ENCODE results near the gene RYR2. TPM values are rescaled to one million over a fixed set of nuclear protein-coding genes. Genes with fewer than 3 reads are reported as not detected.

Gene RYR2
- total and polyA plus RNA-seq, 4 donors, result 0.43 to 11.6 (median 2.0) TPM

DNA sequence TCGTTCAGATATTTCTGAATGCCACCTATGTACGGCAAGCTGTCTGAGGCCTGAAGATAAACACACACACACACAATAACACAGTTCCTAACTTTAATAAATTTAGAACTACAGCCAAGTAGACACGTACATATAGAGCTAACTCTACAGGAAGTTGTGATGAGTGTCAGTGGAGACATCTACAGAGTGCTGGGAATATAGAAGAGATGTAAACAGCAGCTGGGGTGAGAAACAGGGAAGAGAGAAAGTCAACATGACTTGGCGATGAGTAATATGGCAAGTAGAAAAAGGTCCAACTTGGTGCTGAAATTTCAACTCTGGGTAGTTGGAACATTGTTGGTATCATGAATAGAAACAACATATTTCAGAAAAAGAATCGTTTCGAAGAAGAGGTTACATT, 642.3 kb downstream of the RYR2 start:
- no peaks in the 10 kb centered on the region for H3K27me3 ChIP-seq (ENCODE audit: control insufficient read depth in 3 of 3, insufficient read depth in 3 of 3, low read length in 2 of 3)
- peaks cover 0 to 10% (median 3%) of the 10 kb centered on the region in 5 donors for H3K4me1 ChIP-seq (ENCODE audit: control insufficient read depth in 5 of 5, insufficient read depth in 5 of 5, low read length in 5 of 5)
- H3K27ac ChIP-seq (ENCODE audit: low read depth in 1 of 2, low read length in 1 of 2), result no peak overlapping the region
- H3K9me3 ChIP-seq (ENCODE audit: control insufficient read depth in 4 of 4, insufficient read depth in 3 of 4, low read length in 3 of 4), result no peaks in the 10 kb centered on the region
- TF ChIP-seq, protein P1, sequence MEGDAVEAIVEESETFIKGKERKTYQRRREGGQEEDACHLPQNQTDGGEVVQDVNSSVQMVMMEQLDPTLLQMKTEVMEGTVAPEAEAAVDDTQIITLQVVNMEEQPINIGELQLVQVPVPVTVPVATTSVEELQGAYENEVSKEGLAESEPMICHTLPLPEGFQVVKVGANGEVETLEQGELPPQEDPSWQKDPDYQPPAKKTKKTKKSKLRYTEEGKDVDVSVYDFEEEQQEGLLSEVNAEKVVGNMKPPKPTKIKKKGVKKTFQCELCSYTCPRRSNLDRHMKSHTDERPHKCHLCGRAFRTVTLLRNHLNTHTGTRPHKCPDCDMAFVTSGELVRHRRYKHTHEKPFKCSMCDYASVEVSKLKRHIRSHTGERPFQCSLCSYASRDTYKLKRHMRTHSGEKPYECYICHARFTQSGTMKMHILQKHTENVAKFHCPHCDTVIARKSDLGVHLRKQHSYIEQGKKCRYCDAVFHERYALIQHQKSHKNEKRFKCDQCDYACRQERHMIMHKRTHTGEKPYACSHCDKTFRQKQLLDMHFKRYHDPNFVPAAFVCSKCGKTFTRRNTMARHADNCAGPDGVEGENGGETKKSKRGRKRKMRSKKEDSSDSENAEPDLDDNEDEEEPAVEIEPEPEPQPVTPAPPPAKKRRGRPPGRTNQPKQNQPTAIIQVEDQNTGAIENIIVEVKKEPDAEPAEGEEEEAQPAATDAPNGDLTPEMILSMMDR (IDR thresholded peaks at IDR 0.05; ENCODE audit: control extremely low read depth, extremely low read depth), result no peak
- H3K36me3 ChIP-seq (ENCODE audit: control insufficient read depth in 4 of 4, insufficient read depth in 4 of 4, low read length in 4 of 4), result no peaks in the 10 kb centered on the region
- no peak for ATAC-seq (ENCODE audit: insufficient read depth, low FRiP score)
- H3K9ac ChIP-seq (ENCODE audit: insufficient read depth in 1 of 2, low read length in 2 of 2), result no peak overlapping the region
- no peak for DNase-seq
- 85 to 90% methylated on average over 6 of the region's 6 CpGs for WGBS, 2 donors
- H3K4me3 ChIP-seq, result no peak overlapping the region

DNA sequence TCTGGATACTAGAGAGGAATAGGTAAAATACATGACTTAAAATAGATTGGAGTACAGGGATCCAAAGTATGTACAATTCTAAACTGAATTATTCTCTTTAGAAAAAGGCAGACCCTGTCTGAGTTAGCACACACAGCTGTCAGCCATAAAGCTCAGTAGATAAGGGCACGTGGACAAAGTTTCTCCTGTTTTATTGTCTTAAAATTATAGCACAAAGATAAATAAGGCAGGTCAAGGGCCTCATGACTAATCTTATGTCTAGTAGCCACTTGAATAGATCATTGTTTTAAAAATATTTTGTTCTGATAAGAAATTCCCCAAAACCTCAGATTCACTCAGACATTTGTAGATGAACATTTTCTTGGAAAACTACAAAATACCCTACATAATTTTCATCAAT, 643.6 kb downstream of the RYR2 start:
- no peak for ATAC-seq (ENCODE audit: insufficient read depth, low FRiP score)
- TF ChIP-seq, protein P1 (IDR thresholded peaks at IDR 0.05; ENCODE audit: control extremely low read depth, extremely low read depth), result no peak

DNA sequence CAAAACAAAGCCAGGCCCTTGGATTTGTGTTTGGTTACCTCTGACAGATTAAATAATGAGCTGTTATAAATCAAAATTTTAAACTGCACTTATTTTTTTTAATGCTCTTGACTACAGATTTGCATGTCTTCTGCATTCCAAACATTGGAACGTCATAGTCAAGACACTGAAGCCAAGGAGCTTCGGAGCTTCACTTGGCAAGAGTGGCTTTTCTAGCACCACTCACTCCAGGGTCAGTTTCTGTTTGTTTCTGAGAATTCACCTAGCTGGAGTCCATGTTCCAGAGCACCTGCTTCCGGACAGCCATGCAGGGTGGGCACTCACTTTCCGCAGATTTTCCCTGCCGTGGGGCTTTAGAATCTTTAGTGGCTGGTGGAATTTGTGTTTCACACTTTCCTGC, 645.8 kb downstream of the RYR2 start:
- TF ChIP-seq, protein P1 (IDR thresholded peaks at IDR 0.05; ENCODE audit: control extremely low read depth, extremely low read depth), result no peak
- no peaks in the 10 kb centered on the region for H3K9me3 ChIP-seq (ENCODE audit: control insufficient read depth in 4 of 4, insufficient read depth in 3 of 4, low read length in 3 of 4)
- H3K36me3 ChIP-seq (ENCODE audit: control insufficient read depth in 4 of 4, insufficient read depth in 4 of 4, low read length in 4 of 4), result no peaks in the 10 kb centered on the region
- H3K27me3 ChIP-seq (ENCODE audit: control insufficient read depth in 3 of 3, insufficient read depth in 3 of 3, low read length in 2 of 3), result no peaks in the 10 kb centered on the region
- H3K4me3 ChIP-seq, result no peak overlapping the region
- no peak overlapping the region for H3K27ac ChIP-seq (ENCODE audit: low read depth in 1 of 2, low read length in 1 of 2)
- H3K4me1 ChIP-seq (ENCODE audit: control insufficient read depth in 5 of 5, insufficient read depth in 5 of 5, low read length in 5 of 5), result peaks cover 0 to 8% (median 0%) of the 10 kb centered on the region in 5 donors
- WGBS, 2 donors, result 65 to 78% methylated on average over 5 of the region's 5 CpGs
- no peak overlapping the region for H3K9ac ChIP-seq (ENCODE audit: insufficient read depth in 1 of 2, low read length in 2 of 2)
- DNase-seq (peak in 1 of 3 donors; percentile 14), ATAC-seq (ENCODE audit: insufficient read depth, low FRiP score) (no peak)

More for the DNA sequence above, 643.6 kb downstream of the RYR2 start:
- no peak for DNase-seq
- Histone ChIP-seq H3K27me3 (ENCODE audit: control insufficient read depth in 3 of 3, insufficient read depth in 3 of 3, low read length in 2 of 3) (no peaks in the 10 kb centered on the region), H3K9ac (ENCODE audit: insufficient read depth in 1 of 2, low read length in 2 of 2) (no peak overlapping the region), H3K9me3 (ENCODE audit: control insufficient read depth in 4 of 4, insufficient read depth in 3 of 4, low read length in 3 of 4) (no peaks in the 10 kb centered on the region), H3K4me1 (ENCODE audit: control insufficient read depth in 5 of 5, insufficient read depth in 5 of 5, low read length in 5 of 5) (peaks cover 0 to 7% (median under 1%) of the 10 kb centered on the region in 5 donors), H3K27ac (ENCODE audit: low read depth in 1 of 2, low read length in 1 of 2) (no peak overlapping the region), H3K4me3 (no peak overlapping the region), H3K36me3 (ENCODE audit: control insufficient read depth in 4 of 4, insufficient read depth in 4 of 4, low read length in 4 of 4) (no peaks in the 10 kb centered on the region)
- WGBS, 2 donors, result 43 to 67% methylated on average over 1 of the region's 1 CpG

DNA sequence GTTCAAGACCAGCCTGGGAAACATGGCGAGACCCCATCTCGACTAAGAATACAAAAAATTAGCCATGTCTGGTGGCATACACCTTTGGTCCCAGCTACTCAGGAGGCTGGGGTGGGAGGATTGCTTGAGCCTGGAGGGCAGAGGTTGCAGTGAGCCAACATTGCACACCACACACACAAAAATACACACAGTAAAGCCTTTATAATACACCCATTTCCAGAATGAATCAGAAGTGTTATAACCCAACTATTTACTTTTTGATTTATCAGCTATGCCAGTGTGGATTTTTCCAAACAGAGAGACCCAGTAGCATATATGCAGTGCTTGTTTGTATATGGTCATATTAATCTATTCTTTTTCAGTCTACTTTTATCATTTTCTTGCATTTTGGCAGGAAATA, 648.7 kb downstream of the RYR2 start:
- H3K4me1 ChIP-seq (ENCODE audit: control insufficient read depth in 5 of 5, insufficient read depth in 5 of 5, low read length in 5 of 5), result peaks cover 0 to 7% (median 0%) of the 10 kb centered on the region in 5 donors
- WGBS, 2 donors, result 92 to 96% methylated on average over 2 of the region's 2 CpGs
- TF ChIP-seq, protein P1 (IDR thresholded peaks at IDR 0.05; ENCODE audit: control extremely low read depth, extremely low read depth), result no peak
- no peaks in the 10 kb centered on the region for H3K36me3 ChIP-seq (ENCODE audit: control insufficient read depth in 4 of 4, insufficient read depth in 4 of 4, low read length in 4 of 4)
- no peak overlapping the region for H3K4me3 ChIP-seq
- no peaks in the 10 kb centered on the region for H3K27me3 ChIP-seq (ENCODE audit: control insufficient read depth in 3 of 3, insufficient read depth in 3 of 3, low read length in 2 of 3)
- ATAC-seq (ENCODE audit: insufficient read depth, low FRiP score), result no peak
- no peaks in the 10 kb centered on the region for H3K9me3 ChIP-seq (ENCODE audit: control insufficient read depth in 4 of 4, insufficient read depth in 3 of 4, low read length in 3 of 4)
- DNase-seq, result no peak
- H3K9ac ChIP-seq (ENCODE audit: insufficient read depth in 1 of 2, low read length in 2 of 2), result no peak overlapping the region
- H3K27ac ChIP-seq (ENCODE audit: low read depth in 1 of 2, low read length in 1 of 2), result peak overlapping the region in 1 of 2 donors; percentile 33
